Hepatocyte (in vitro differentiated cells): ENCODE data around the gene PRMT7. TPM values are rescaled to one million over a fixed set of nuclear protein-coding genes. Genes with fewer than 3 reads are reported as not detected.

Experiments used
- DNase-seq: peaks from one replicate; pipeline ENCODE4 v3.0.0-alpha.2; 2016; ENCODE audit warnings: low spot score
- H2AFZ ChIP-seq: fragments of 200-600 bp; sonication (generic); 2 replicates; pipeline ENCODE4 v1.6.0; 2016; ENCODE audit warnings: antibody characterized with exemption, mild to moderate bottlenecking
- H3K27ac ChIP-seq: fragments of 200-600 bp; sonication (generic); 2 replicates; pipeline ENCODE4 v1.5.1; 2016; ENCODE audit warnings: mild to moderate bottlenecking
- H3K27me3 ChIP-seq: fragments of 200-600 bp; sonication (generic); 2 replicates; pipeline ENCODE4 v1.6.1; 2016
- H3K36me3 ChIP-seq: fragments of 200-600 bp; sonication (generic); replicated peaks from 2 replicates; pipeline ENCODE4 v1.5.1; 2016; ENCODE audit warnings: low read depth; ENCODE audit not compliant: insufficient read depth
- H3K4me1 ChIP-seq: fragments of 200-600 bp; sonication (generic); 2 replicates; pipeline ENCODE4 v1.5.1; 2016; ENCODE audit warnings: mild to moderate bottlenecking, moderate library complexity; ENCODE audit not compliant: insufficient read depth
- H3K4me2 ChIP-seq: fragments of 200-600 bp; sonication (generic); 2 replicates; pipeline ENCODE4 v1.6.0; 2016
- H3K4me3 ChIP-seq: fragments of 200-600 bp; sonication (generic); 2 replicates; pipeline ENCODE4 v1.5.1; 2016; ENCODE audit warnings: mild to moderate bottlenecking
- H3K79me2 ChIP-seq: fragments of 200-600 bp; sonication (generic); 2 replicates; pipeline ENCODE4 v1.6.0; 2017; ENCODE audit warnings: mild to moderate bottlenecking
- H3K9me2 ChIP-seq: fragments of 200-600 bp; sonication (generic); replicated peaks from 2 replicates; pipeline ENCODE4 v1.6.0; 2017; ENCODE audit warnings: mild to moderate bottlenecking; ENCODE audit not compliant: insufficient read depth
- H3K9me3 ChIP-seq: fragments of 200-600 bp; sonication (generic); 2 replicates; pipeline ENCODE4 v1.5.1; 2016; ENCODE audit warnings: low read depth, mild to moderate bottlenecking
- H4K20me1 ChIP-seq: fragments of 200-600 bp; sonication (generic); 2 replicates; pipeline ENCODE4 v1.6.0; 2016; ENCODE audit warnings: mild to moderate bottlenecking; ENCODE audit not compliant: insufficient read depth, poor library complexity, severe bottlenecking
- EZH2 ChIP-seq: fragments of 200-600 bp; sonication (generic); IDR thresholded peaks from 2 replicates; pipeline ENCODE4 v1.6.1; 2016; ENCODE audit warnings: antibody characterized with exemption, mild to moderate bottlenecking, borderline replicate concordance
- EZH2phosphoT487 ChIP-seq: fragments of 200-600 bp; sonication (generic); IDR thresholded peaks from one replicate; pipeline ENCODE4 v1.6.1; 2018; ENCODE audit warnings: antibody characterized with exemption, mild to moderate bottlenecking, low read depth, moderate library complexity; ENCODE audit not compliant: unreplicated experiment, severe bottlenecking
- WGBS: methylation state at CpG from one replicate; pipeline ENCODE4 v1.1.6; 2016; ENCODE audit warnings: low lambda C conversion rate; ENCODE audit errors: missing lambda C conversion rate; 5-methylcytosine and 5-hydroxymethylcytosine counted together
- polyA plus RNA-seq: library from polyadenylated mRNA; unstranded; fragments of >200 nt; fragmentation: Nextera tagmentation; extraction: Ambion mirVana; gene quantifications from 2 replicates; pipeline ENCODE4 v1.2.1, GENCODE V29; 2016
- total RNA-seq: library from RNA; depleted of rRNA; stranded (reverse); fragments of >200 nt; gene quantifications from 2 replicates; pipeline ENCODE4 v1.2.3, GENCODE V29; 2014
- TF ChIP-seq, protein P1 (sequence below): fragments of 200-600 bp; sonication (generic); IDR thresholded peaks from 2 replicates; pipeline ENCODE4 v1.5.1; 2016; ENCODE audit warnings: antibody characterized with exemption, mild to moderate bottlenecking; ENCODE audit not compliant: poor library complexity

PRMT7 gene
- total and polyA plus RNA-seq, 2 experiments from 2014 or later = 41.1 to 43.6 TPM

DNA sequence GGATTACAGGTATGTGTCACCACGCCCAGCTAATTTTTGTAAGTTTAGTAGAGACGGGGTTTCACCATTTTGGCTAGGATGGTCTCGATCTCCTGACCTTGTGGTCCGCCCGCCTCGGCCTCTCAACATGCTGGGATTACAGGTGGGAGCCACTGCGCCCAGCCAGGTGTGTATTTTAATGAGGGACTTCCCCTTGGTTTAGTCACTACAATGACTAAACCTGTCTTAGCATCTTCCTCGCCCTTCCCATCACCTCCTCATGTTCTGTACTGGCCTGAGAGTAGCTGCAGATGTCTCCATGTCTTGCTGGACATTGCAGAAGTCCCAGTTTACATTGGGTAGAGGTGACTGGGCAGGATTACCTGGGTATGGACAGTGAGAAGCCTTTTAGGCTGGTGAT is 36.9 kb upstream of the PRMT7 start:
- Histone ChIP-seq H3K79me2 (peaks cover 61% of the 10 kb centered on the region), H4K20me1 (no peaks in the 10 kb centered on the region), H3K9me3 (no peaks in the 10 kb centered on the region), H3K27ac (no peak overlapping the region), H3K4me3 (no peak overlapping the region), H2AFZ (no peak overlapping the region), H3K9me2 (no peaks in the 10 kb centered on the region), H3K27me3 (no peaks in the 10 kb centered on the region), H3K36me3 (no peaks in the 10 kb centered on the region), H3K4me2 (no peak overlapping the region), H3K4me1 (peaks cover 5% of the 10 kb centered on the region)
- no peak for DNase-seq
- 98% methylated on average over 8 of the region's 8 CpGs for WGBS
- TF ChIP-seq, protein P1, sequence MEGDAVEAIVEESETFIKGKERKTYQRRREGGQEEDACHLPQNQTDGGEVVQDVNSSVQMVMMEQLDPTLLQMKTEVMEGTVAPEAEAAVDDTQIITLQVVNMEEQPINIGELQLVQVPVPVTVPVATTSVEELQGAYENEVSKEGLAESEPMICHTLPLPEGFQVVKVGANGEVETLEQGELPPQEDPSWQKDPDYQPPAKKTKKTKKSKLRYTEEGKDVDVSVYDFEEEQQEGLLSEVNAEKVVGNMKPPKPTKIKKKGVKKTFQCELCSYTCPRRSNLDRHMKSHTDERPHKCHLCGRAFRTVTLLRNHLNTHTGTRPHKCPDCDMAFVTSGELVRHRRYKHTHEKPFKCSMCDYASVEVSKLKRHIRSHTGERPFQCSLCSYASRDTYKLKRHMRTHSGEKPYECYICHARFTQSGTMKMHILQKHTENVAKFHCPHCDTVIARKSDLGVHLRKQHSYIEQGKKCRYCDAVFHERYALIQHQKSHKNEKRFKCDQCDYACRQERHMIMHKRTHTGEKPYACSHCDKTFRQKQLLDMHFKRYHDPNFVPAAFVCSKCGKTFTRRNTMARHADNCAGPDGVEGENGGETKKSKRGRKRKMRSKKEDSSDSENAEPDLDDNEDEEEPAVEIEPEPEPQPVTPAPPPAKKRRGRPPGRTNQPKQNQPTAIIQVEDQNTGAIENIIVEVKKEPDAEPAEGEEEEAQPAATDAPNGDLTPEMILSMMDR = no peak
- no peak for TF ChIP-seq EZH2phosphoT487
- no peak for TF ChIP-seq EZH2

GRCh38 chr16:68274441-68274840 is 36.4 kb upstream of the PRMT7 start:
- 94% methylated on average over 4 of the region's 4 CpGs for WGBS
- no peaks in the 10 kb centered on the region for H3K9me3 ChIP-seq
- peaks cover 5% of the 10 kb centered on the region for H3K4me1 ChIP-seq
- H3K9me2 ChIP-seq = no peaks in the 10 kb centered on the region
- no peak for DNase-seq
- no peaks in the 10 kb centered on the region for H4K20me1 ChIP-seq
- TF ChIP-seq EZH2 (no peak), EZH2phosphoT487 (no peak)
- TF ChIP-seq, protein P1 = no peak
- no peak overlapping the region for H3K4me3 ChIP-seq
- peaks cover 58% of the 10 kb centered on the region for H3K79me2 ChIP-seq
- H3K4me2 ChIP-seq = no peak overlapping the region
- H3K27me3 ChIP-seq = no peaks in the 10 kb centered on the region
- no peaks in the 10 kb centered on the region for H3K36me3 ChIP-seq
- H3K27ac ChIP-seq = no peak overlapping the region
- no peak overlapping the region for H2AFZ ChIP-seq

DNA sequence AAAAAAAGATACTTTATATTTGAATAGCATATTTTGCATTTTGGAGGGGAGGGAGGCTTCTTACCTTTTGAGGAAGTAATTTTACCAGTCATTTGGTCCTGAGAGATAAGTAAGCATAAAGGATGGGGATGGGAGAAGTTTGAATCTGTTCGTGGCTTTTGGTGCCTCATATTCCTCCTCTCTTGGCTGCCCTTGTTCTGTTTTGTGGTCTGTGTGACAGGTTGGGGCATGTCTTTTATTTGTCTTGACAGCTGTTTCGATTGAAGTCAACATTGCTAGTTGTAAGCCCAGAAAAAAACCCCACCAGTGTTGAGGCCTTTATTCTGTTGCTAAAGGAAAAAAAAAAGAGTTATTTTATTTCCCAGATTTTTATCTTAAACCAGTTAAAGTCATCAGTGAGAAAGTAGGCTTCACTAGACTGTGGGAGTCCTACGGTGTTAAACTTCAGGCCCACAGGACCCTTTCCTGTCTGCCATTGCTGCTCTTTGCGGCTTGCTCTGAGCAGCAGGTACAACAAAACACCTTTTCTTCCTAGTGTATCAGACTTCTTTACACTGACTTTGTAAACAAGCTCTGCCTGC is 35.1 kb upstream of the PRMT7 start:
- no peaks in the 10 kb centered on the region for H3K36me3 ChIP-seq
- H2AFZ ChIP-seq = no peak overlapping the region
- H3K27me3 ChIP-seq = no peaks in the 10 kb centered on the region
- TF ChIP-seq EZH2 (no peak), EZH2phosphoT487 (no peak)
- TF ChIP-seq, protein P1 = no peak
- WGBS = 69% methylated on average over 4 of the region's 4 CpGs
- no peak overlapping the region for H3K4me3 ChIP-seq
- DNase-seq = no peak
- peaks cover 52% of the 10 kb centered on the region for H3K79me2 ChIP-seq
- H3K9me2 ChIP-seq = no peaks in the 10 kb centered on the region
- H3K4me2 ChIP-seq = no peak overlapping the region
- peak overlapping the region; percentile 23 for H3K27ac ChIP-seq
- H3K4me1 ChIP-seq = peaks cover 5% of the 10 kb centered on the region
- H4K20me1 ChIP-seq = no peaks in the 10 kb centered on the region
- H3K9me3 ChIP-seq = no peaks in the 10 kb centered on the region
